Skin epidermis (tissue), 12 donors: ENCODE measurements around the gene CLDN7.

Source experiments
- H3K27ac ChIP-seq, 21 experiments: fragments of 200-600 bp; sonication (generic) in 11 of 21; one replicate each; pipeline ENCODE4 v1.5.0; 2020; ENCODE audit warnings: mild to moderate bottlenecking in 3 of 21, inconsistent platforms in 2 of 21, moderate library complexity in 2 of 21
- H3K4me3 ChIP-seq, 7 experiments: fragments of 200-600 bp; sonication (generic) in 2 of 7; one replicate each; pipeline ENCODE4 v1.5.0; 2020; ENCODE audit warnings: inconsistent platforms in 2 of 7, mild to moderate bottlenecking in 2 of 7, moderate library complexity in 1 of 7

CLDN7 gene

DNA sequence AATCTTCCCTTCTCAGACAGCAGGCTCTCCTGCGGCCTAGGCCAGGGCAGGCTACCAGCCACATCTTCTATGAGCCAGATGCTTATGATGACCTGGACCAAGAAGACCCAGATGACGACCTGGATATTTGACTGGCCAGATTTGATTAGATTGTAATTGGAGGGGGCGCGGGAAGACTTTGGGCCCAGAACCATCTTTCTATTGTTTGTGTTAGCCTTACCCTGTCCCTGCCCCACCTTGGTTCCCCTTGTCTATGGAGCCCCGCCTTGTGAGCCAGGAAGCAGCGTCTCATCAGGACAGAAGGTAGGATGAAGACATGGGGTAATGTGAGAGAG, 2.8 kb downstream of the CLDN7 start:
- H3K4me3 ChIP-seq: no peak overlapping the region
- no peak overlapping the region for H3K27ac ChIP-seq

DNA sequence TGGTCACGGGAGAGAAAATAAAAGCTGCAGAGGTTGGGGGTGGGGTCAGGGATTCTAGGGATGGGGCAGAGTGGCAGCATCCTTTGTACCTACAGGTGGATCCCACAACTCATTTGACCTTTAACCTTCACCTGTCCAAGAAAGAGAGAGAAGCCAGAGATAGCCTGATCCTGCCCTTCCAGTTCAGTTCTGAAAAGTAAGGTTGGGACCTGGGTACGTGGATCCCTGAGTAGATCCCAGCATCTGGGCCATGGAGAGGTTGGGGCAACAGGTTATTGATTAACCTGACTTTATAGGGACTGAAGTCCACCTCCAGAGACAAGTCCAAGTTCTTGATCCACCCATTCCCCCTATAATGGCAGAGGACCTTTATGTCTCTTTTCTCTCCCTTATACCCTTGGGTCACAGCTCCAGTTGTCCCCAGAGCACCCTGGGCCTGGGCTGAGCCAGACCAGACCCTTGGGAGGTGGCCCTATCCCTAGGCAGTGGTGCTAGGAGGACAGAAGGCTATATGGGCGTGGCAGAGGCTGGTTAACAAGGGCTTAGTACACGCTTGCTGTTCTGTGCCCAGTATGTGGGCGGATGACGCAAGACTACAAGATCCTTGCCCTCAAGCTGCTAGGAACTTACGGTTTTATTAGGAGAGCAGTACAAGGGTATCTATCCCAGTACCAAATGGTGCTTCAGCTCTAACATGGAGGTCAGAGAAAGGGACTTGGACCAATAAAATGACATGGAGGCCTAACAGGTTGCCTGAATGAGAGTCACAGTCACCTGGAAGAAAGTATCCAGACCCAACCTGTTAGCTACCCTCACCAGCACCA, 3.3 kb downstream of the CLDN7 start:
- Histone ChIP-seq H3K4me3 (no peak overlapping the region), H3K27ac (no peak overlapping the region)

DNA sequence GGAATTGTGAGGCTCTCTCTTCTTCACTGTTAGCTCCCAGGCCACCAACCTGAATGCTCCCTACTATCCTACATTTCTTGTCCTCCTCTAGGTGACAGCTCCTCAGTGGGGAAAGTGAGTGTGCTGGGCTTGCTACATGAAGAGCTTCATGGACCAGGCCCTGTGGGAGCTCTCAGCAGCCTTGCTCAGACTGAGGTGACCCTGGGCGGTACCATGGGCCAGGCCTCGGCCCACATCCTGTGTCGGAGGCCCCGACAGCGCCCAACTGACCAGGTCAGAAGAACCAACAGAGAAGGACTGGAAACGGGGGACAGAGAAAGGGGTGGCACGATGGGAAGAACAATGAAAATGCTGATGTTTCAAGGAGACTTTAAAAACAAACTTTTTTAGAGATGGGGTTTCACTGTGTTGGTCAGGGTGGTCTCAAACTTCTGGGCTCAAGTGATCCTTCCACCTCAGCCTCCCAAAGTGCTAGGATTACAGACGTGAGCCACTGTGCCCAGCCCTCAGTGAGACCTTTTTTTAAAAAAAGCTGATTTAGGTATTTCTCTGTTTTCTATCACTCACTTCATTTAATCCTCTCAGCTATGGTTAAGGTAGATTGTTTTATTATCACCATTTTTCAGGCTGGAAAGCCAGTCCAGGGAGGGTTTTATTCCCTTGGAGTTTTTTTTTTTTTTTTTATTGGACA, 5.4 kb downstream of the CLDN7 start:
- H3K4me3 ChIP-seq: no peak overlapping the region
- H3K27ac ChIP-seq: no peak overlapping the region

DNA sequence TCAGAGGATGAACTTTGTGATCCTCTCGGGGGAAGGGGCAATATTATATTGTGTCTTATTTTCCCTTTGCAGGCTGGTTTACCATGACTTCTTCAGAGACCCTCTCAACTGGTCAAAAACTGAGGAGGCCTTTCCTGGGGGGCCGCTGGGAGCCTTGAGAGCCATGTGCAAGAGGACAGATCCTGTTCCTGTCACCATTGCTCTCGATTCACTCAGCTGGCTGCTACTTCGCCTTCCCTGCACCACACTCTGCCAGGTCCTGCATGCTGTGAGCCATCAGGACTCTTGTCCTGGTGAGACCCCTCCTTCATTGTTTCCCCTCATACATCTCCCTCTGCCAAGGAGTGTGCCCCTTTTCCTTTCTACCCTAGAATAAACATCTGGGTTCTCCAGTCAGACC, 7.8 kb downstream of the CLDN7 start:
- no peak overlapping the region for H3K27ac ChIP-seq
- no peak overlapping the region for H3K4me3 ChIP-seq

DNA sequence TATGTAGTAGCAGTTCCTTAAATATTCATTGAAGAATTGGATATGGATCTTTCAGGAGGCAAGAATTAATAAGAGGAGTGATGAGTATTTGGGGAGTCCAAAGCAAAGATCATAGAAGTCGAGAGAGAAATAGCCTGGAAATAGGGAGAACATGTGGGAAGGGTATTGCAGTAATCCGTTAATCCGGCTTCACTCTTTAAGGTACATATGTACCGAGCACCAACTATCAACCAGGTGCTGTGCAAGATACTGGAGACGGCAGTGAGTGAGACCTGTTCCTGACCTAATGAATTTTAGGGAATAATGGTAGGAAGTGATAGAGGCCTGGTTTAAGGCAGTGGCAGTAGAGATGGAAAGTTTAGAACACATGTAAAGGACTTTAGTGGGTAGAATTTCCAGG, 9.2 kb downstream of the CLDN7 start:
- Histone ChIP-seq H3K4me3 (peak overlapping the region; percentile 66 to 99 (median 89)), H3K27ac (peak overlapping the region in 17 of 21 experiments; percentile 92 to 100 (median 98))

DNA sequence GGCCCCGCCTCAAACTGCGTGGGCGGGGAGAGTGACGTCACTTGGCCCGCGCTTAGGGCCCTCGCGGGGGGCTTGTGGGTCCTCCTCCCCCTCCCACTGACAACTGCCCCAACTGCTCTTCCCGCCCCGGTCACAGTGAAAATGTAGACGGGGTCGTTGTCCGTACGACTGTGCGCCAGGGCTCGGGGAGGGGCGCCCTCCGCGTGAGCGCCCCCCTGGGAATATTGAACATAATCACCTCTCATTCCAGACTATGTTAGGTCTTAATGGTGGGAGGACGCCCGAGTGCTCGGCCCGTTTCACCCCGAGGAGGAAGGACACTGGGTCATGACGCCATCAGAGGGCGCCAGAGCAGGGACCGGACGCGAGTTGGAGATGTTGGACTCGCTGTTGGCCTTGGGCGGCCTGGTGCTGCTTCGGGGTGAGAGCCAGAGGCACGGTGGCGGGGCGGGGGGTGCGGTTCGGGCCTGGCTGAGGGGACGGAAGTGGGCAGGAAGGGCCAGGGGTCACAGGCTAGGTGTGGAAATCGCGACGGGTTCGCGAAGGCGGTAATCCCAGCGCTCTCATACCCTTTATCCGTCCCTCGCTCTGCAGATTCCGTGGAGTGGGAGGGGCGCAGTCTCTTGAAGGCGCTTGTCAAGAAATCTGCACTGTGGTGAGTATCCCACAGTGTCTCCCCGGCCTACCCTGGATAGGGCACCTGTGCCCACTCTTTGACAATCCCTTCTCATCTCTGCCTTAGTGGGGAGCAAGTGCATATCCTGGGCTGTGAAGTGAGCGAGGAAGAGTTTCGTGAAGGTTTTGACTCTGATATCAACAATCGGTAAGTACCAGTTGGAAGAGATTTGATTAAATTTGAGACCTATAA, 9.9 kb downstream of the CLDN7 start, which contains the start of gene ELP5:
TSS of gene ELP5 (plus strand) at position 40 of the 868 bp plus-strand sequence. CDS start at position 376, 336 bp downstream.
- Histone ChIP-seq H3K27ac (peak within 1 kb of the TSS; percentile 85 to 100 (median 98)), H3K4me3 (peak within 1 kb of the TSS; percentile 66 to 99 (median 89))

DNA sequence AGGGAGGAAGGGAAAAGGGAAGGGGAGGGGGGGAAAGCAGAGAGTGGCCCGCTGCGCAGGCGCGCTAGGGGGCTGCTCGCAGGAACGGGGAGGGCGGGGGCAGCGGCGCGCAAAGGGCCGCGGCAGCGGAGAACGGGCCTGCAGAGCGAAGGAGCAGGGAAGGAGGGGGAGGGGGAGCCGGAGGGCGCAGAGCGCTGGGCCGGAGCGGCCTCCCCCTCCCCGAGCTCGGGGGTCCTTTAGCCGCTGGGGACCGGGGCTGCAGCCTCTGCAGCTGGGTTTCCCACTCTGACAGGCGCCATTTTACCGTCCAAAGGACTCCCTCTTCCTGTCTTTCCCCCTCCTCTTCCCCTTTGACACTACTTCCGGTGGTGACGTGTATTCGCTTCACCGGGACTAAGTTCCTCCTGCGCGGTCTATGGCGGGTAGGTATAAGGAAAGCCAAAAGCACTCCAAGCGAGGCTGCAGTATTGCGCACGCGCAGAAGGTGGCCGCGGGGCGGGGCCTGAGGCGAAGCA, 10.6 kb downstream of the CLDN7 start, which contains the start of gene CTDNEP1:
TSS of gene CTDNEP1 (minus strand) at position 74 of the 515 bp plus-strand sequence. CDS start 438 bp downstream, outside the sequence.
- Histone ChIP-seq H3K4me3 (peak within 1 kb of the TSS; percentile 66 to 99 (median 89)), H3K27ac (peak within 1 kb of the TSS; percentile 85 to 100 (median 98))

DNA sequence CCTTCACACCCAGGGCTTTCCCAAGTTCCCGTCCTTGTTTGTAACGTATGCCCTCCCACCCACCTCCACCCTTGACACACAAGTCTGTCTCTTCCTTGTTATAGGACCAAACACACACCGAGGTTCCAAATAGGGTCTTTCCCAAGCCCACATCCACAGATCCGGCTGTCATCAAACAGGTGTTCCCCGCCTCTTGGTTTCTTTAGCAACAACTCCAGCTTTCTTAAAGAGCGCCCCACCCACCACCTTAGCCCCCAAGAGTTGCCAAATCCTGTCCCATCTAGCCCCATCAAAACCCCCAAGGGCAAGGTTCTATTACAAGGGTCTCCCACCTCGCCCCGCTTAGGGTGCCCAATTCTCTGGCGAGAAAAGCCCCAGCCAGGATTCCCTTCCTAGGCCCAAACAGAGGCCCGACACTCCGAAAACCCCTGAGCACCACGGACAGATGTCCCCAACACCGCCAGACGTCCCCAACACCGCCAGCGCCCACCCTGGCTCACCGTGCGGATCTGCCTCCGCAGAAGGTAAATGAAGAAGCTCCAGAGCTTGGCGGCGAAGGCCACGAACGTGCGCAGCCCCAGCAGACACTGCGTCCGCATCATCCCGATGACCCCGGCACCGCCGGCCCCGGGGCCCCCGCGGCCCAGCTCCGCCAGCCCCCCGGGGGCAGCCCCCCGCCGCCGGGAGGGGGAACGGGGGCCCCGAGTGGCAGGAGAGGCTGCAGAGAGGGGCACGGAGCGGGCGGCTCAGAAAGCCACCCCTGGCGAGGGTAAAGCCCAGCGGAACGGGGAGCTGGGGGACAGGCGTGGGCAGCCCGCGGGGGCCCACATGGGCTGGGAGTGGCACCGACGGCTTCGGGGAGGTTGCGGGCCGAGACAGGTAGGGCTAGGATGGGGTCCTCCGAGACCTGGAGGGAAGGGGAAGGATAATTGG, 11.3 kb downstream of the CLDN7 start:
- peak overlapping the region; percentile 85 to 100 (median 98) for H3K27ac ChIP-seq

DNA sequence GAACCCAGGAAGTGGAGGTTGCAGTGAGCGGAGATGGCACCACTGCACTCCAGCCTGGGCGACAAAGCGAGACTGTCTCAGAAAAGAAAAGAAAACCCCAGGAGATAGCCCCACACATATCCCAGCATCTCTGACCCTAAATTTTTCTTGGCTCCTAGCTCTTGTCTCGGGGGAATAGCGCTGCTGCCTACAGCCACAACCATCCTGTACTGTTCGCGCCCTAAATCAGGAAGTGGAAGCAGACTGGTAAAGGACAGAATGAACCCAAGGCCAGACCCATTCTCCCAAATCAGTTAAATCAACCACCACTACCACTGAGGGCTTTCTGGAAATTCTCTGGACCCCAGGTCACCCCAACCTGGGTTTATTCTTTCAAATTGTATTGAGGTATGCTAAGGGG, 12.4 kb downstream of the CLDN7 start:
- peak overlapping the region in 6 of 7 experiments; percentile 66 to 99 (median 90) for H3K4me3 ChIP-seq
- H3K27ac ChIP-seq: peak overlapping the region in 12 of 21 experiments; percentile 92 to 99 (median 98)

More for the DNA sequence above, 11.3 kb downstream of the CLDN7 start:
- H3K4me3 ChIP-seq: peak overlapping the region; percentile 66 to 99 (median 89)

DNA sequence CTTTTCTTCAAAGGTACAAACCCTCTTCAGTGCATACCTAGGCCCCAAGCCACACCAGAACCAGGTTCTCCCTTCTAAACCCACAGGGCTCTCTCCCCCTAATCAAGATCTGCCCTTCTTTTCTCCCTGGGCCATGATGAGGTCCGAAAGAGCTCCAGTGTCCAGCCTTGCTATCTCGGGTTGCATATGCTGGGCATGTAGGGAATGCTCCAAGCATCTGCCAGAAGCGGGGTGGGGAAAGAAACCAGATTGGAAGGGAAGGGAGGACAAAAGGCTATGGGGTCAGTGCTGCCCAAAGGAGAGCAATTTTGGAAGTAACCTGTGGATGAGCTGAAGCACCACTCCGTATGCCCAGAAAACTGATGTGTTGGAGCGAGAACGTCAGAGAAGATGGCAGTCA, 13.1 kb downstream of the CLDN7 start:
- H3K27ac ChIP-seq: no peak overlapping the region
- H3K4me3 ChIP-seq: no peak overlapping the region

DNA sequence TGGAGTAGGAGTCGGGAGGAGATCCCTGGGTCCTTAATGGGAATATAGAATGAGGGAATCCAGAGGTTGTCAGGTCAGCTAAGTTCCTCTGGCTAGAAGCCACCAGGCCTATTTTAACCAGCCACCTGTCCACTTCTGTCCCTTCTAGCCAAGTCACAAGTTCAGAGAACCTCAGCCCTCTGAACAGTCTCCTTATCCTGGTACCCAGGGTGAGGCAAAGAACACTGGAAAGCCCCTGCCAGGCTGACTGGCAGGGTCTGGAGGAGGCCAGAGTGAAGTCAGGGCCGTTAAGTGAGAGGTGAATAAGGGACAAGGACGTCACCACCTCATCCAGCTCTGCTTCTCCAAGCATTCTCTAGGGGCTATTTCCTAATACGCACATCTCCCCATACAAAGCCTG, 13.5 kb downstream of the CLDN7 start:
- H3K4me3 ChIP-seq: no peak overlapping the region
- no peak overlapping the region for H3K27ac ChIP-seq

DNA sequence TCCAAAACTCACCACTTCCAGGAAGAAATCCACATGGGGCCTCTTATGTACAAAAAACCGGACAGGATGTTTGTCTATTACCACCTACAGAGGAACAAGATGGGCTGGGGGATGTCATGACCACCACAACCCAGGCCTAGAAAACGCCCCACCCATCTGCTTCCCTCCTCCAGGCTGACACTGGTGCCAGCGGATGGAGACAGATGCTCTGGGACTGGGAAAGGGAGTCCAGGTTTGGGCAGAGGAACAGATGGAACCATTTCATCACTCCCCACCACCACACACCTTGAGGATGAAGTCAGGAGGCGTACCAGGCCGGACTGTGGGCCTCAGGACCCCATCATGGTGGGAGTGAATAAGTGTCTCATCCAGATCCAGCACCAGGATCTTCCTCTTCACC, 15.5 kb downstream of the CLDN7 start:
- no peak overlapping the region for H3K4me3 ChIP-seq
- H3K27ac ChIP-seq: peak overlapping the region in 1 of 21 experiments; percentile 11

DNA sequence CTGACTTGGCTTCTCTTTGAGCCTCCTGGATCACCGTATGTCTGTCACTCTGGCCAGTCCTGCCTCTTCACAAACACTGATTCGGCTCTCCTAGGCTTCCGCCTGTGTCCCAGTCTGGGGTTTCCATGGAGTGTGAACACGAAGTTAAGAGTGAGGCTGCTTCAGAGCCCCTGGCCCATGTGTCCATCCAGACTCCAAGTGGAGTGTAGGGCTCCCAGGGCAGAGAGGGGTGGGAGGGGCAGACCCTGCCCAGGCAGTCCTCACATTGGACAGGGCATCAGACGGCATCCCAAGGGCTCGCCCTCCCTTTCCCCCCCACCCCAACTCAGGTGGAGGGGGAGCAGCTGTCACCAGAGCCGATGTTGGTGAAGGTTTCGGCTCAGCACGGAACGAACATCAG, 18.4 kb downstream of the CLDN7 start:
- Histone ChIP-seq H3K4me3 (peak overlapping the region in 1 of 7 experiments; percentile 88), H3K27ac (peak overlapping the region in 15 of 21 experiments; percentile 92 to 99 (median 98))

DNA sequence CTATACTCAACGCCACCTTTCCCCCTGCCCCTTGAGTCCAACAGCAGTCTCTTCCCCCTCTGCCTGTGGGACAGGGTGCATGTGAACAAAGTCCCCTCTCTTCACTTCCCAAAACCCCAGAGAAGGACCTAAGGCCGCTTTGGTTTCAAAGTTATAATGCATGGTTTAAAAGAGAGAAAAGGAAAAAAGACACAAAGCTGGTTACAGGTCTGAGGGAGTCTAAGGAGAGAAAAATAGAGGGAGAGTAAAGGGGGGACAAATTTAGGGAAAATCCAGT, 18.9 kb downstream of the CLDN7 start:
- H3K27ac ChIP-seq: peak overlapping the region in 20 of 21 experiments; percentile 92 to 100 (median 98)
- H3K4me3 ChIP-seq: peak overlapping the region; percentile 74 to 96 (median 88)

DNA sequence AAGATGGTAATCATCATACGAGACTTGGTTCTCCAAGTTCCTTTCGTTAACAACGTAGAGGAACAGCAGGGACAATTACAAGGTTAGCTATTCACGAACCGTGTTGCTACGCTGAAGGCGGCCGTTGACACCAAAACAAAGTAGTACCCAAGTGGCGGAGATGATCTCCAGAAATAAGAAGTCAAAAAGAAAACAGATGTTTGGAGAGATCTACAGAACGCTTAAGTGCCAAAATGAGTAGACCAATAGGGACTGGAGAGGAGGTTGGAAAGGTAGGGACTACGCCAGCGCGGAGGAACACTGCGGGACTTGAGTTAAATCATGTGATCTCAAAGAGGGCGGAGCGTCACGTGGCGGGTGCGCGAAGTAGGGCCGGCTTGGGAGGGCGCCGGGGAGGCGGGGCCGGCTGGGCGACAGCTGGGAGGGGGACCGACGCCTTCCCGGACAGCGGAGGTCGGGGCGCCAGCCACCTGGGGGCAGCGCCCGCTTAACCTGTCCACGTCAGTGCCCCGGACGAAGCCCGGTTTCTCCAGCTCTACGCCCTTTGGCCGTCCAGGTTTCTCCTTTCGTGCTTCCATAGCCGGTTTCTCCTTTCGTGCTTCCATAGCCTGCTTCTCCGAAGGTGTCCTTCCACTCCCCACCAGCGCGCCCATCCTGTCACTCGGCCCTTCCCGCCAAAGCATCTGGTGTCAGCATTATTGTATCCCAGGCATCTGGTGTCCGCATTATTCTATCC, 19.4 kb downstream of the CLDN7 start:
- H3K4me3 ChIP-seq: peak overlapping the region; percentile 74 to 96 (median 88)
- H3K27ac ChIP-seq: peak overlapping the region; percentile 87 to 100 (median 98)

DNA sequence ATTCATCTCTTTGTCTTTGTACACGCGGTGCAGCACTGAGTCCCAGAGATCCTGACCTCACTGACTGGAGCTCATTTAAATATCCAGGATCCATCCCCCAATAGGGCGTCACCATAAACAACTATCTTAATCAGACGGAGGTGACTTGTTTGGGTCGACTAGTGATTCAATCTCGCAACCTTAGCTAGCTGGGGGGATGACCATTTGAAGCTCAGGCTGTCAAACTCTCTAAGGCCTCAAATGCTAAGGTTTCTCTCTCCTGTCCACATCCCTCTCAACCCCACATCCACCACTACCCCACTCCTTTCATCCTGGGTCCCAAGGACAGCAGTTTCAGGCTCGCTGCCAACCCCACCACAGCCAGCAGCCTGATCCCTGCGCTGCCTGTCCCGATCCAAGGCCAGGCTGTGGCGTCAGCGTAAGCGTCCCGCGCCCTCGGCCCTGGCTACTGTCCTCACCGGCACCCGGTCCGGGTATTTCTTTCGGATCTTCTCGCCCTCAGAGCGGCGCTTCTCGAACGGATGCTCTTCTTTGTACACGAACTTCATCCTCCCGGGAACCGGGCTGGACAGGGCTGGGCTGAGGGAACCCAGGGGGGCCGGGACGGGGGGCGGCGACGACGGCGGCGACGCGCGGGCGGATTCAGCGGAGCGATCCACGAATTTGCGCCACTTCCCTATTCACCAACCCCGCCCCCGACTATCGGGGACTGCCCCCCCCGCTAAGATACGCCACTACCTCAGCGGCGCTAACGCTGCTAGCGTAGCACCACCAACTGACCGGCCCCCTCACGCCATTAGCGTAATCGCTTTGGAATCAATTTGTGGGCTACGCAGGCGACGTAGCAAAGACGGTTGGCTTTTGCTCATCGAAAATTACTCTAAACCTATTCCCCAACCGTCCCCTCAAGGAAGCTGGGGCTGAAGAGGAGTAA, 20.2 kb downstream of the CLDN7 start, which contains the start of gene GABARAP:
TSS of gene GABARAP (minus strand) at position 667 of the 934 bp plus-strand sequence. CDS start at position 548, 119 bp downstream.
- Histone ChIP-seq H3K4me3 (peak within 1 kb of the TSS; percentile 74 to 96 (median 88)), H3K27ac (peak within 1 kb of the TSS; percentile 87 to 100 (median 98))
